Measurements from ENCODE around the gene PCBP4. TPM values are rescaled to one million over a fixed set of nuclear protein-coding genes. Genes with fewer than 3 reads are reported as not detected.

The PCBP4 gene
- total RNA-seq, 1 experiment from 2014 or later: 48.8 TPM

DNA sequence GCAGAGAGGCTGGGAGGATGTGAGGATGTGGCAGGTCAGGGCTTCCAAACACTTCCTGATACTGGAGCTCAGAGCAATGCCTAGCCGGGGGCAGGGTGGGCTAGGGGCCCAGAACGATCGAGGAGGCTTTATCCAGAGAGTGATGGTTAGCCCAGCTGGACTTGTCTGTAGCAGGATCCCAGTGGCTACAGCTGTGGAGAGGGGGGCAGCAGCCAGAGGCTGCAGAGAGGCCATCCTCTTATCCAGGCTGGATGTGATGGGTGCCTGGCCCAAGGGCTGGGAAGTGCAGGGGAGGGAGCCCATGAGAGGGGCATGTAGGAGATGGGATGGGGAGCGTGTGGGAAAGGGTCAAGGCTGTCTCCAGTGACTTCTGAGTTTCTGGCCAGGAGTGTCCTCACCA, 20.5 kb downstream of the PCBP4 start (continued):
- TF ChIP-seq, protein P1, sequence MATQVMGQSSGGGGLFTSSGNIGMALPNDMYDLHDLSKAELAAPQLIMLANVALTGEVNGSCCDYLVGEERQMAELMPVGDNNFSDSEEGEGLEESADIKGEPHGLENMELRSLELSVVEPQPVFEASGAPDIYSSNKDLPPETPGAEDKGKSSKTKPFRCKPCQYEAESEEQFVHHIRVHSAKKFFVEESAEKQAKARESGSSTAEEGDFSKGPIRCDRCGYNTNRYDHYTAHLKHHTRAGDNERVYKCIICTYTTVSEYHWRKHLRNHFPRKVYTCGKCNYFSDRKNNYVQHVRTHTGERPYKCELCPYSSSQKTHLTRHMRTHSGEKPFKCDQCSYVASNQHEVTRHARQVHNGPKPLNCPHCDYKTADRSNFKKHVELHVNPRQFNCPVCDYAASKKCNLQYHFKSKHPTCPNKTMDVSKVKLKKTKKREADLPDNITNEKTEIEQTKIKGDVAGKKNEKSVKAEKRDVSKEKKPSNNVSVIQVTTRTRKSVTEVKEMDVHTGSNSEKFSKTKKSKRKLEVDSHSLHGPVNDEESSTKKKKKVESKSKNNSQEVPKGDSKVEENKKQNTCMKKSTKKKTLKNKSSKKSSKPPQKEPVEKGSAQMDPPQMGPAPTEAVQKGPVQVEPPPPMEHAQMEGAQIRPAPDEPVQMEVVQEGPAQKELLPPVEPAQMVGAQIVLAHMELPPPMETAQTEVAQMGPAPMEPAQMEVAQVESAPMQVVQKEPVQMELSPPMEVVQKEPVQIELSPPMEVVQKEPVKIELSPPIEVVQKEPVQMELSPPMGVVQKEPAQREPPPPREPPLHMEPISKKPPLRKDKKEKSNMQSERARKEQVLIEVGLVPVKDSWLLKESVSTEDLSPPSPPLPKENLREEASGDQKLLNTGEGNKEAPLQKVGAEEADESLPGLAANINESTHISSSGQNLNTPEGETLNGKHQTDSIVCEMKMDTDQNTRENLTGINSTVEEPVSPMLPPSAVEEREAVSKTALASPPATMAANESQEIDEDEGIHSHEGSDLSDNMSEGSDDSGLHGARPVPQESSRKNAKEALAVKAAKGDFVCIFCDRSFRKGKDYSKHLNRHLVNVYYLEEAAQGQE (IDR thresholded peaks at IDR 0.05; ENCODE audit: low read depth): no peak
- TF ChIP-seq ZNF274 (IDR thresholded peaks at IDR 0.05; ENCODE audit: low read depth, low read length): no peak
- TF ChIP-seq, protein P2, sequence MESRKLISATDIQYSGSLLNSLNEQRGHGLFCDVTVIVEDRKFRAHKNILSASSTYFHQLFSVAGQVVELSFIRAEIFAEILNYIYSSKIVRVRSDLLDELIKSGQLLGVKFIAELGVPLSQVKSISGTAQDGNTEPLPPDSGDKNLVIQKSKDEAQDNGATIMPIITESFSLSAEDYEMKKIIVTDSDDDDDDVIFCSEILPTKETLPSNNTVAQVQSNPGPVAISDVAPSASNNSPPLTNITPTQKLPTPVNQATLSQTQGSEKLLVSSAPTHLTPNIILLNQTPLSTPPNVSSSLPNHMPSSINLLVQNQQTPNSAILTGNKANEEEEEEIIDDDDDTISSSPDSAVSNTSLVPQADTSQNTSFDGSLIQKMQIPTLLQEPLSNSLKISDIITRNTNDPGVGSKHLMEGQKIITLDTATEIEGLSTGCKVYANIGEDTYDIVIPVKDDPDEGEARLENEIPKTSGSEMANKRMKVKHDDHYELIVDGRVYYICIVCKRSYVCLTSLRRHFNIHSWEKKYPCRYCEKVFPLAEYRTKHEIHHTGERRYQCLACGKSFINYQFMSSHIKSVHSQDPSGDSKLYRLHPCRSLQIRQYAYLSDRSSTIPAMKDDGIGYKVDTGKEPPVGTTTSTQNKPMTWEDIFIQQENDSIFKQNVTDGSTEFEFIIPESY (IDR thresholded peaks at IDR 0.05; ENCODE audit: extremely low read depth, insufficient replicate concordance, low read length): no peak

DNA sequence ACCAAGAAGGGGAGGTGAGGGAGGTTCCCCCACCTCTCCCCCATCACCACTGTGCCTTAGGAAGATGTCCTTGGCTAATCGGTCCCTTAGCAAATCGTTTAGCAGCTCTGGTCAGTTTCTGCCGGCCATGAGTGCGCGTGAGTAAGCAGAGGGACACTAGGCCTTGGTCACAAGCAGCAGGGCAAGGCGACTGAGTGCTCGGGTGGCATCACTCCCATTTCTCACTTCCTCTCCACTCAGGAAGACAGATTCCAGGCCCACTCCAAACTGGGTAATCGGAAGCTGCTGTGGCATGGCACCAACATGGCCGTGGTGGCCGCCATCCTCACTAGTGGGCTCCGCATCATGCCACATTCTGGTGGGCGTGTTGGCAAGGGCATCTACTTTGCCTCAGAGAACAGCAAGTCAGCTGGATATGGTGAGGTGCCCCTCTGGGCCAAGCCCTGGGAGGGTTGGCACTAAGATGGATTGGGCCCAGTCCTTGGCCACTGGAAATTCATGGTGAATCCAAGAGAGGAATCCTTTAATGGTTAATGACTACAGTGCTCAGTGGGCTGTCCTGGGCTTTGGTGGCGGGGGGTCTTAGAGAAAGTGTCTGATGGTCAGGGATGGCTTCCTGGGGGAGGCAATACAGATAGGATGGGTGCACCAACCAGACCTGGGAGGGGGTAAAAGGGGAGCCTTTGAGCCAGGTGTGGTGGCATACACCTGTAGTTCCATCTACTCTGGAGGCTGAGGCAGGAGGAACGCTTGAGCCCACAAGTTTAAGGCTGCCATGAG, 21.1 kb downstream of the PCBP4 start:
- Histone ChIP-seq H3K27me3 (ENCODE audit: insufficient read depth, low read length) (no peaks in the 10 kb centered on the region), H3K79me2 (ENCODE audit: insufficient read depth, low read length) (peaks cover 6% of the 10 kb centered on the region), H4K20me1 (ENCODE audit: insufficient read depth) (0 out of 2 replicates have a peak, but pooled peaks cover under 1% of the 10 kb centered on the region), H3K4me2 (ENCODE audit: low read length) (no peak overlapping the region), H3K9me2 (ENCODE audit: insufficient read depth) (no peaks in the 10 kb centered on the region), H3K36me3 (ENCODE audit: control insufficient read depth in 1 of 2, insufficient read depth in 2 of 2, low read length in 2 of 2) (no peaks in the 10 kb centered on the region; a peak in 1 of 4 replicates), H3K4me3 (replicated peaks in 1 of 2; ENCODE audit: low read depth in 1 of 2, low read length in 2 of 2) (no peak overlapping the region), H3K27ac (ENCODE audit: low read depth, low read length) (no peak overlapping the region), H3K9me3 (ENCODE audit: control insufficient read depth in 1 of 2, insufficient read depth in 1 of 2, low read depth in 1 of 2, low read length in 2 of 2) (no peaks in the 10 kb centered on the region), H2AFZ (ENCODE audit: low read depth, low read length, poor library complexity, severe bottlenecking) (no peak overlapping the region), H3K9ac (ENCODE audit: low read length) (no peak overlapping the region), H3K4me1 (ENCODE audit: control insufficient read depth in 1 of 2, insufficient read depth in 2 of 2, low read length in 2 of 2) (peaks cover 11 to 17% of the 10 kb centered on the region in 2 experiments)
- no peak for ATAC-seq
- no TSS peak for BruUV-seq (replicated peaks)
- RAD21 ChIA-PET (ENCODE audit: low non-redundant PET in 1 of 2, low total read pairs in 2 of 2, uncharacterized antibody in 2 of 2, unreplicated experiment in 2 of 2): no interaction called here
- CTCF ChIA-PET: no interaction called here
- no peak for TF ChIP-seq EGR1 (IDR thresholded peaks at IDR 0.05; ENCODE audit: low read depth)
- TF ChIP-seq EZH2 (IDR thresholded peaks at IDR 0.05): no peak
- TF ChIP-seq, protein P1 (IDR thresholded peaks at IDR 0.05; ENCODE audit: low read depth): no peak
- TF ChIP-seq POLR2A (IDR thresholded peaks at IDR 0.05; ENCODE audit: borderline replicate concordance, extremely low read depth, insufficient read depth, insufficient read length): no peak
- TF ChIP-seq TCF7L2 (IDR thresholded peaks at IDR 0.05; ENCODE audit: borderline replicate concordance, extremely low read depth, insufficient read depth, insufficient read length): no peak
- intact Hi-C loops (cut with micrococcal nuclease): no loop called here
- POLR2A ChIA-PET: no interaction called here
- DNase-seq (ENCODE audit: low read depth, low spot score): no peak
